Loucy (cell line): ENCODE measurements around the gene FOXP1.

ENCODE experiments used
- H2AFZ ChIP-seq: fragments of 200-600 bp; sonication (generic); 2 replicates; pipeline ENCODE4 v1.6.0; 2016; ENCODE audit warnings: antibody characterized with exemption, mild to moderate bottlenecking, low read length, moderate library complexity
- H3F3A ChIP-seq: fragments of 200-600 bp; 2 replicates; pipeline ENCODE4 v1.6.0; 2016; ENCODE audit warnings: antibody characterized with exemption, low read depth, mild to moderate bottlenecking
- H3K27me3 ChIP-seq: fragments of 200-600 bp; sonication (generic); 2 replicates; pipeline ENCODE4 v1.6.1; 2014; ENCODE audit warnings: low read length, mild to moderate bottlenecking; ENCODE audit not compliant: insufficient read depth, poor library complexity, severe bottlenecking
- H3K36me3 ChIP-seq: fragments of 200-600 bp; sonication (generic); 2 replicates; pipeline ENCODE4 v1.6.1; 2016; ENCODE audit warnings: low read length; ENCODE audit not compliant: insufficient read depth
- H3K4me1 ChIP-seq: fragments of 200-600 bp; sonication (generic); 2 replicates; pipeline ENCODE4 v1.5.1; 2014; ENCODE audit warnings: low read length, mild to moderate bottlenecking; ENCODE audit not compliant: insufficient read depth, poor library complexity, severe bottlenecking
- H3K4me2 ChIP-seq: fragments of 200-600 bp; sonication (generic); 2 replicates; pipeline ENCODE4 v1.6.0; 2014; ENCODE audit warnings: antibody characterized with exemption, low read length, low read depth, mild to moderate bottlenecking; ENCODE audit not compliant: poor library complexity, severe bottlenecking
- H3K4me3 ChIP-seq: fragments of 200-600 bp; sonication (generic); 2 replicates; pipeline ENCODE4 v1.5.1; 2014; ENCODE audit warnings: low read length, mild to moderate bottlenecking, mixed read lengths; ENCODE audit not compliant: poor library complexity, severe bottlenecking
- H3K79me2 ChIP-seq: fragments of 200-600 bp; sonication (generic); 2 replicates; pipeline ENCODE4 v1.6.1; 2014; ENCODE audit warnings: low read length; ENCODE audit not compliant: insufficient read depth
- H3K9ac ChIP-seq: fragments of 200-600 bp; sonication (generic); 2 replicates; pipeline ENCODE4 v1.6.0; 2014; ENCODE audit warnings: mild to moderate bottlenecking, low read depth, low read length, moderate library complexity; ENCODE audit not compliant: poor library complexity, severe bottlenecking
- H3K9me2 ChIP-seq: fragments of 200-600 bp; sonication (generic); replicated peaks from 2 replicates; pipeline ENCODE4 v1.6.1; 2016; ENCODE audit warnings: low read depth, low read length, mixed read lengths
- H3K9me3 ChIP-seq: fragments of 200-600 bp; sonication (generic); 2 replicates; pipeline ENCODE4 v1.6.1; 2014; ENCODE audit warnings: mild to moderate bottlenecking, antibody characterized with exemption, low read length, low read depth; ENCODE audit not compliant: insufficient read depth
- H4K20me1 ChIP-seq: fragments of 200-600 bp; sonication (generic); 2 replicates; pipeline ENCODE4 v1.6.0; 2014; ENCODE audit warnings: antibody characterized with exemption, low read length, mild to moderate bottlenecking; ENCODE audit not compliant: insufficient read depth, poor library complexity, severe bottlenecking
- CTCF ChIP-seq: fragments of 200-600 bp; sonication (generic); conservative IDR thresholded peaks from 2 replicates; pipeline ENCODE4 v1.5.1; 2014; ENCODE audit warnings: mild to moderate bottlenecking, antibody characterized with exemption, low read length
- EZH2phosphoT487 ChIP-seq: fragments of 200-600 bp; IDR thresholded peaks from 2 replicates; pipeline ENCODE4 v1.6.1; 2018; ENCODE audit warnings: antibody characterized with exemption, mild to moderate bottlenecking, moderate library complexity, borderline replicate concordance

FOXP1 gene

GRCh38 chr3:70963431-70964275 is 619.9 kb downstream of the FOXP1 start:
- peaks cover 84% of the 10 kb centered on the region for H3K36me3 ChIP-seq
- H3K4me3 ChIP-seq, result no peak overlapping the region
- no peaks in the 10 kb centered on the region for H4K20me1 ChIP-seq
- no peaks in the 10 kb centered on the region for H3K9me3 ChIP-seq
- no peaks in the 10 kb centered on the region for H3K9me2 ChIP-seq
- no peak overlapping the region for H3K9ac ChIP-seq
- H3F3A ChIP-seq, result no peaks in the 10 kb centered on the region
- H2AFZ ChIP-seq, result no peak overlapping the region
- H3K27me3 ChIP-seq, result no peaks in the 10 kb centered on the region
- no peaks in the 10 kb centered on the region for H3K4me1 ChIP-seq
- no peaks in the 10 kb centered on the region for H3K79me2 ChIP-seq
- no peak overlapping the region for H3K4me2 ChIP-seq
- TF ChIP-seq EZH2phosphoT487, result no peak
- TF ChIP-seq CTCF, result no peak

GRCh38 chr3:70959506-70960291 is 623.8 kb downstream of the FOXP1 start:
- no peak overlapping the region for H2AFZ ChIP-seq
- H3K4me3 ChIP-seq, result no peak overlapping the region
- no peaks in the 10 kb centered on the region for H3K9me2 ChIP-seq
- H4K20me1 ChIP-seq, result no peaks in the 10 kb centered on the region
- no peak overlapping the region for H3K4me2 ChIP-seq
- no peaks in the 10 kb centered on the region for H3K4me1 ChIP-seq
- no peaks in the 10 kb centered on the region for H3K9me3 ChIP-seq
- H3K79me2 ChIP-seq, result no peaks in the 10 kb centered on the region
- H3K27me3 ChIP-seq, result no peaks in the 10 kb centered on the region
- no peaks in the 10 kb centered on the region for H3F3A ChIP-seq
- peaks cover 60% of the 10 kb centered on the region for H3K36me3 ChIP-seq
- TF ChIP-seq CTCF (no peak), EZH2phosphoT487 (no peak)
- no peak overlapping the region for H3K9ac ChIP-seq

- no peak overlapping the region for H2AFZ ChIP-seq
- H3K9me3 ChIP-seq, result no peaks in the 10 kb centered on the region
- no peaks in the 10 kb centered on the region for H3F3A ChIP-seq
- H3K4me3 ChIP-seq, result no peak overlapping the region
- no peak overlapping the region for H3K9ac ChIP-seq
- no peaks in the 10 kb centered on the region for H3K27me3 ChIP-seq
- H3K9me2 ChIP-seq, result no peaks in the 10 kb centered on the region
- TF ChIP-seq EZH2phosphoT487 (no peak), CTCF (no peak)
- H3K4me2 ChIP-seq, result no peak overlapping the region
- H3K36me3 ChIP-seq, result peaks cover under 1% of the 10 kb centered on the region; the same call in 1 of the 2 replicates
- no peaks in the 10 kb centered on the region for H3K4me1 ChIP-seq
- no peaks in the 10 kb centered on the region for H3K79me2 ChIP-seq
- no peaks in the 10 kb centered on the region for H4K20me1 ChIP-seq
These were observed 631.3 kb downstream of the FOXP1 start for GRCh38 chr3:70952033-70952747.
